GM19438 (cell line): ENCODE data around the gene PRDM11.

Experiments
- ATAC-seq: cut with Tn5 transposase; IDR thresholded peaks from one replicate; pipeline ENCODE4 v1.9.1; 2021; ENCODE audit warnings: low read depth; ENCODE audit not compliant: unreplicated experiment

PRDM11 gene

DNA sequence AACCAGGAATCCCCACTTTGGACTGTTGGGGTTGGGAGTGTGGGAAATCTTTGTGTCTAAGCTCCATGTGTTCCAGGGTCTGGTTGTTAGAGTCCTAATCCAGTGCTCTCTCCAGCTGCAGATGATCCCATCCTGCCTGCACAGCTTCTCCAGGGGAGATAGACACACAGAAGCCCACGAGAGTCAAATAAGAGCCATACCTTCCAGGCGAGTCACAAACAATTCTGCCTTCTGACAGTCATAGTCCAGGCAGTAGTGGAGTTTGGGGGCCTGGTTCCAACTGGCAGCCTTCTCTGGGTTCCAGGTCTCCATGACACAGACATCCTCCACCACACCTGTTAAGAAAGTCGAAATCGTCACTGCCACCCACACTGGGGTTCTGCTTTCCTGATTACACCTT, 107.6 kb downstream of the PRDM11 start:
- no peak for ATAC-seq

DNA sequence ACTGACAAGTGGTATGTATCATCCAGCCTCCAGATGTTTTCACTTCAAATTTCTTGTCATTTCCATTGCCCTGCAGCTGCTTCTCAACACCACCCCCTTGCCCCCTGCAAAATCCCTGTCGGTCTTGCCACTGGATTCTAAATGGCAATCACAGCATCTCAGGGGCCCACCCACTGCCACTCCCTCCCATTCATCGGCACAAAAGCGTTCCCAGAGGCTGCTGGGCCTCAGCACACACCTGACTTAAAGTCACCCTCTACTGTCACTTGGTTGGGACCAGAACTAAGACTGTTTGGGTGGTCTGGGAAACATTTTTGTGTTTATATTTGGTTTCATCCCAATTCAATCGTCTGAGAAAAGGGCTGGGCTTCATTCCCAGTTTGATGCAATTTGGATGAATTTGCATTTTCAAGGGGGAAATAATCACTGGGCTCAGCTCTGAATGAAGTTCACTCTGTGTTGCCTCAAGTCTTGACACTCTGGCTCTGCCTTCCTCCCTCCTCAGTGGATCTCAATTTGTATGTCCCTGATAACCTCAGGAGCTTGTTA, 112.6 kb downstream of the PRDM11 start:
- ATAC-seq: no peak

- ATAC-seq: no peak
These were observed 113.2 kb downstream of the PRDM11 start for GRCh38 chr11:45259592-45259991.

DNA sequence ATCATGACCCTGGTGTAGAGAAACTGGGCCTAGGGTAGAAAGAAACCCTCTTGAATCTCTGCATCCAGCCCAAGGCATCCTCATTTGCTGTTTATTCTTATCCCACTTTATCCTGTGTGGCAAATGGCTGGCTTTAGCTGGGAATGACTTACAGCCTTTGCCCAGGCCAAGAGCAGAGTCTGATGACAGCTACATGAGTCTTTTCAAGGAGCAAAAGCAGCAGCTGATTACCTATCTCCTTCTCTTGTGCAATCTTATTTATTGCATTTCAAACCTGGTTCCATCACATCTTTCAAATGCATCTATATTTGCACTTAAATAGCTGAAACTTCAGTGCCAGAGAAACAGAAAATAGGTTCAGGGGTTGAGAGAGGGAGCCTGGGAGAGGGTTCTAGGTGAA, 113.6 kb downstream of the PRDM11 start:
- ATAC-seq: no peak

GRCh38 chr11:45262900-45263299, 116.5 kb downstream of the PRDM11 start:
- no peak for ATAC-seq

DNA sequence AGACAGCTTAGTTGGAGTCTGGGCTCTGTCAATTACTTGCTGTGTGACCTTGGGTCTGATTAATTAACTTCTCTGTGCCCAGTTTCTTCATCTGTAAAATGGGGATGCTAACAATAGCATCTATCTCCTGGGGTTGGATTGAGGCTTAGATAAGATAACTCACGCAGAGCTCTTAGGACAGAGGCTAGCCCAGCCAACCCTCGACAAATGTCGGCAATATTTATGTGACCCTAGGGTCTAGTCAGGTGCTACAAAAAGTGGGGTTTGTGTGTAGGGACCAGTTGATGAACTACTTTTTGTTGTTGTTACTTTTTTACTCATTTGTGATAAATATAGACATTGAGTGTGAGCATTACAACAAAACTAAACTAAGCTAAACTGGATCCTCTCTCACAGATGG, 117.3 kb downstream of the PRDM11 start:
- no peak for ATAC-seq

DNA sequence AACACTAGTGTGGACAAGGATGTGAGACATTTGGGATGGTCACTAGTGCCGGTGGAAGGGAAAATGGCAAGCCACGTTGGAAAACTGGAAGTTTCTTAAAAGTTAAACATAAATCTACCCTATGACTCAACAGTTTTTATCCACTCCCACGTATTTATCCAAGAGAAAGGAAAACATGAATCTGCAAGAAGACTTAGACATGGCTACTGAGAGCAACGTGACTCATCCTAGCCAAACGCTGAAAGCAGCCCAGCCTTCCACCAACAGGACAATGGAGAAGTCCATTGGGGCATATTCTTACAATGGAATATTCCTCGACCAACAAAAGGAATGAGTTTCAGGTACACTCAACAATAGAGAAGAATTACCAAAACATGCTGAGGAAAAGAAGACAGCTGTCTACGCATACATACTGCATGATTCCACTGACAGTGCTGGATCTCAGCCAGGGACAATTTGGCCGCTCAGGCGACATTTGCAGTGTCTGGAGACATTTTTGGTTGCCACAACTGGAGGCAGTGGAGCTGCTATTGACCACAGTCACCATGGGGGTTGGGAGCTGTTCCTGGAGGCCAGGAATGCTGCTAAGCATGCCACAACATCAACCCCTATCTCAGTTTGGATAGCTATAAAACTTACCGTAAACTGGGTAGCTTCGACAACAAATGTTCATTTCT, 118.5 kb downstream of the PRDM11 start:
- no peak for ATAC-seq

GRCh38 chr11:45265969-45266675, 119.7 kb downstream of the PRDM11 start:
- ATAC-seq: no peak

- no peak for ATAC-seq
These were observed 120.2 kb downstream of the PRDM11 start for GRCh38 chr11:45266676-45267020.

DNA sequence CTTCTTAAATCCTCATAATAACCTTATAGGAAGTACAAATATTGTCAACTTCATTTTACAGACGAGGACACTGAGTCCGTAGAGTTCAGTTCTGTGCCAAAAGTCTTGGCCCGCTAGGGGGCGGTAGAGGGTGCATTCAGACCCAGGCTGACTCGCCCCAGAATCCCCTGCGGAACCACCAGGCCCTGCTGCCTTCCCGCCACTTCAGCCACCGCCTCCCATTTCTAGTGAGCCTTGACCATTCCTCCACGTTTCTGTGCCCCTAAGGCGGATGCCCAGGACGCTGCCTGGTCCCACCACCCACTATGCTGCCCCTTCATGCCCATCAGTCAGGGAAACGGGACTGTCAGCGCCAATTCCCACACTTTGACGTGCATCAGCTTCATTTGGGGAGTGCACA, 120.6 kb downstream of the PRDM11 start:
- no peak for ATAC-seq

- no peak for ATAC-seq
These were observed 121.3 kb downstream of the PRDM11 start for GRCh38 chr11:45267652-45268299.

GRCh38 chr11:45269678-45270077, 123.2 kb downstream of the PRDM11 start:
- ATAC-seq: no peak

DNA sequence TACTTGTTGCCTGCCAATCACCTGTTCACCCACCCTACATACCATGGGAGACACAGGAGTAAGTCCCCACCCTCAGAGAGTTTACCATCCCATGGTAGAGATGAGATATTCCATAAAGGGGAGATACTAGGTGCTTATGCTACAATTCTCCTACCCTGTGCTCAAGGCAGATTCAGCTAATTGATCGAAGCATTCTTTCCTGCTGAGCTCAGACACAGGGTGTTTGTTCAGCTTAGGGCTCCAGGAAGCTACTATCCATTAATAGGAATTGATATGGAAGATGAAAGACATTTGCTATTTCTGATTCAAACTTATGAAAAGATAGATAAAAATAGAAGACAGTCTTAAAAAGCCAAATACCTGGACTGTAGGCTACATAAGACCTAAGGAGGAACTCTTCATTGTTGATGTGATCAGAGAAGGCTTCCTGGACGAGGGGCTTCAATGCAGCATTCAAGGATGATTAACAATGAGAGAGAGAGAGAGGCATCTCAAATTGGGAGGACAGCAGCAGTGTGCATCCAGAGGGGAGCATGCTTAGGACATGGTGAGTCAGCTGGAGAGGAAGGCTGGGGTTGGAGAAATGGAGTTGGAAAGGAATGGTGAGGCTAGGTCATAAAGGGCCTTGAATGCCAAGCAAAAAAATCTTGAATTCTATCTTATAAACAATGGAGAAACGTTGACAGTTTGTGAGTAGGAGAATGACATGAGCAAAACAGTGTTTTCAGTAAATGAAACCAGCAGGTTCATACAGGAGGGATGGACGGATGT, 124.7 kb downstream of the PRDM11 start:
- ATAC-seq: no peak

GRCh38 chr11:45272701-45273100, 126.3 kb downstream of the PRDM11 start:
- no peak for ATAC-seq

DNA sequence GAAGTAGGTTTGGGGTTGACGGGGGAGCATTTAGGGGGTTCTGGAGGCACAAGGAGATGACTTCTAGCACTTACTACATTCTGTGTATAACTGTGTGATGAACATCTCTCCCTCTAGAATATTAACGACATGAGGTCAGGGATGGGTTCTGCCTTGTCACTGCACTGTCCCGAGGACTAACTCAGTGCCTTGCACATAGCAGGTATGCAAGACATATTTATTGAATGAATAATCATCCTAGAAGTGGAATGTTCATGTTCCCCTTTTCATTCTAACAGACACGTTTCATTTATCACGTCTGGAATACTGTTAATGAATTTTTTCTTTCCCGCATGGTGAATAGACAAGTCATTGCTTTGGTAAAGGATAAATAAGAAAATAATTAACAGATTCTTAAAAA, 127.1 kb downstream of the PRDM11 start:
- no peak for ATAC-seq

DNA sequence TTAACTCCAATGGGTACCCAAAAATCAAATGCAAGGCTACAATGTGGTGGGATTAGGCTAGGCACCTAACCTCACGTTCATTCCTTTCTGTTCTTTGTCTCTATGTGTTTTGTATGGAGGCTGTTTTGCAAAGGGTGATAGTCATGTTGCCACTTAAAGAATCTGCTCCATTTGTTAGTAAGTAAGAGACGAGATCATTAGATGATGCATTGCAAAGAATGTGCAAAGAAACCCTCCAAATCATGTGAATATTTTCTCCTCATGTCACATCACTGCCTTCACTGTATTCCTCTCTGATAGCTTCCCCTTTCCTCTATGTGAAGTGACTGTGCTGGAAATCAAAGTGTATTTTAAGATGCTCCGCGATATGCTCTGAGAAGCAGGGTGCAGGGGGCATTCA, 127.8 kb downstream of the PRDM11 start:
- ATAC-seq: no peak

- no peak for ATAC-seq
These were observed 129.4 kb downstream of the PRDM11 start for GRCh38 chr11:45275828-45276227.

DNA sequence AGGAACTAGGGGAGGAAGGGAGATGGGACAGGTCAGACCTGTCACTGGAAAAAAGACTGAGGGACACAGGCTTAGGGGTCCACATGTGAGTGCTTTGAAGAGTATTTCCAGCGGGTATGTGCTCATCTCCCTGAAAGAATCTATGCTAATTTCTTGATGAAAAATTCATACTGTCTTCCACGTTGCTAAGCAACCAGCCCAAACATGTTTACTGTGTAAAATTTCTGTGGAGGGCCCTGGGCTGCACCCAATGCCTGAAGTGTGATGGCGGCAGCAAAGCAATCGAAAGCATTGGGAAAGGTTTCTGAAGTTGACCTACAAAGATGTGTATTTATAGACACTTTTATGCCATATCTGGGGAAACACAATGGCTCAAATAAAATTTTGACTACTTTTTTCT, 132.3 kb downstream of the PRDM11 start:
- no peak for ATAC-seq

GRCh38 chr11:45279645-45280044, 133.2 kb downstream of the PRDM11 start:
- no peak for ATAC-seq

- ATAC-seq: no peak
These were observed 134.0 kb downstream of the PRDM11 start for GRCh38 chr11:45280449-45280848.

DNA sequence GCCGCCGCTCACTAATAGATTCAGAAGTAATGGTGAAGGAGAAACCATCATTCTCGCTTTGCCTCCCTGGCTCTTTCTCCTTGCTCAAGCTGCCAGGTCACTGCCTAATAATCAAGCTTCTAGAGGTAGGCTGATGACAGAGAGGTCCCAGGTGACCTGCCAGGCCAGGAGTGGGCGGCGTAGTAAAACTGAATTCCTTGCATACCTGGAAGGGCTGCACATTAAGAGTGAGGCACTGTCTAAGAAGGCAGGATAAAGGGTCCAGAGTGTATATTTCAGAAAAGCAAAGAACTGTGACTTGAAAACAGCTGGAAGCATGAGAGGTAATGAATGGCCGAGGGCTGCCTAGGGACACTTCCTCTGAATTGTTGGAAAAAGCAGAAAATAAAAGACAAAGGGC, 135.6 kb downstream of the PRDM11 start:
- no peak for ATAC-seq
